T-helper 1 cell treated with Interleukin-12 subunit alpha and Interleukin-12 subunit beta and Interleukin-4 antibody, amounts not matched to agents 30 μg/mL and 1 μg/mL, for 36 hours (primary cell): Measurements from ENCODE around the gene SNAP25.

ENCODE experiments used
- H3K27ac Mint-ChIP-seq: one replicate; pipeline ENCODE4 v1.8.0; 2021; ENCODE audit warnings: mild to moderate bottlenecking, mixed read lengths
- H3K27me3 Mint-ChIP-seq: one replicate; pipeline ENCODE4 v1.8.0; 2021; ENCODE audit warnings: low read depth, mixed read lengths
- H3K36me3 Mint-ChIP-seq: one replicate; pipeline ENCODE4 v1.8.0; 2021; ENCODE audit warnings: low read depth, mixed read lengths
- H3K4me1 Mint-ChIP-seq: one replicate; pipeline ENCODE4 v1.8.0; 2021; ENCODE audit warnings: low read depth, mixed read lengths
- H3K4me3 Mint-ChIP-seq: one replicate; pipeline ENCODE4 v1.8.0; 2021; ENCODE audit warnings: mild to moderate bottlenecking, moderate library complexity, mixed read lengths
- H3K9me3 Mint-ChIP-seq: one replicate; pipeline ENCODE4 v1.8.0; 2021; ENCODE audit warnings: mixed read lengths

SNAP25 gene

GRCh38 chr20:10332656-10333415 is 114.2 kb downstream of the SNAP25 start:
- H3K4me1 Mint-ChIP-seq = no peaks in the 10 kb centered on the region
- H3K27ac Mint-ChIP-seq = no peak overlapping the region
- H3K4me3 Mint-ChIP-seq = no peak overlapping the region
- H3K36me3 Mint-ChIP-seq = no peaks in the 10 kb centered on the region
- peaks cover 5% of the 10 kb centered on the region for H3K9me3 Mint-ChIP-seq
- peaks cover 17% of the 10 kb centered on the region for H3K27me3 Mint-ChIP-seq

GRCh38 chr20:10336959-10337729 is 118.5 kb downstream of the SNAP25 start:
- H3K27me3 Mint-ChIP-seq = peaks cover 9% of the 10 kb centered on the region
- no peak overlapping the region for H3K4me3 Mint-ChIP-seq
- no peak overlapping the region for H3K27ac Mint-ChIP-seq
- H3K36me3 Mint-ChIP-seq = no peaks in the 10 kb centered on the region
- H3K9me3 Mint-ChIP-seq = peaks cover 5% of the 10 kb centered on the region
- no peaks in the 10 kb centered on the region for H3K4me1 Mint-ChIP-seq

- Mint-ChIP-seq H3K36me3 (no peaks in the 10 kb centered on the region), H3K9me3 (peaks cover 5% of the 10 kb centered on the region), H3K27me3 (peaks cover 4% of the 10 kb centered on the region), H3K27ac (no peak overlapping the region), H3K4me3 (no peak overlapping the region), H3K4me1 (no peaks in the 10 kb centered on the region)
Observed at GRCh38 chr20:10338426-10339180, 120.0 kb downstream of the SNAP25 start.

- H3K4me3 Mint-ChIP-seq = no peak overlapping the region
- no peaks in the 10 kb centered on the region for H3K36me3 Mint-ChIP-seq
- no peak overlapping the region for H3K27ac Mint-ChIP-seq
- peaks cover 5% of the 10 kb centered on the region for H3K9me3 Mint-ChIP-seq
- peaks cover 4% of the 10 kb centered on the region for H3K27me3 Mint-ChIP-seq
- no peaks in the 10 kb centered on the region for H3K4me1 Mint-ChIP-seq
Observed at GRCh38 chr20:10339609-10340008, 121.0 kb downstream of the SNAP25 start.

GRCh38 chr20:10342152-10342551 is 123.5 kb downstream of the SNAP25 start:
- no peaks in the 10 kb centered on the region for H3K27me3 Mint-ChIP-seq
- no peak overlapping the region for H3K4me3 Mint-ChIP-seq
- H3K36me3 Mint-ChIP-seq = no peaks in the 10 kb centered on the region
- H3K9me3 Mint-ChIP-seq = no peaks in the 10 kb centered on the region
- H3K4me1 Mint-ChIP-seq = no peaks in the 10 kb centered on the region
- H3K27ac Mint-ChIP-seq = no peak overlapping the region

- Mint-ChIP-seq H3K27ac (no peak overlapping the region), H3K4me3 (no peak overlapping the region), H3K27me3 (no peaks in the 10 kb centered on the region), H3K36me3 (peaks cover 2% of the 10 kb centered on the region), H3K9me3 (no peaks in the 10 kb centered on the region), H3K4me1 (no peaks in the 10 kb centered on the region)
Observed at GRCh38 chr20:10344953-10345352, 126.3 kb downstream of the SNAP25 start.

- Mint-ChIP-seq H3K36me3 (peaks cover 9% of the 10 kb centered on the region), H3K4me3 (no peak overlapping the region), H3K27me3 (no peaks in the 10 kb centered on the region), H3K9me3 (peaks cover 5% of the 10 kb centered on the region), H3K27ac (no peak overlapping the region), H3K4me1 (peaks cover 12% of the 10 kb centered on the region)
Observed at GRCh38 chr20:10347086-10347880, 128.7 kb downstream of the SNAP25 start.

- peaks cover 13% of the 10 kb centered on the region for H3K4me1 Mint-ChIP-seq
- no peak overlapping the region for H3K4me3 Mint-ChIP-seq
- H3K27me3 Mint-ChIP-seq = no peaks in the 10 kb centered on the region
- peaks cover 11% of the 10 kb centered on the region for H3K36me3 Mint-ChIP-seq
- no peak overlapping the region for H3K27ac Mint-ChIP-seq
- peaks cover 5% of the 10 kb centered on the region for H3K9me3 Mint-ChIP-seq
Observed at GRCh38 chr20:10349118-10349517, 130.5 kb downstream of the SNAP25 start.

- Mint-ChIP-seq H3K27me3 (no peaks in the 10 kb centered on the region), H3K27ac (peak overlapping the region; percentile 84), H3K4me1 (peaks cover 13% of the 10 kb centered on the region), H3K36me3 (peaks cover 11% of the 10 kb centered on the region), H3K4me3 (peak overlapping the region; percentile 21), H3K9me3 (peaks cover 5% of the 10 kb centered on the region)
Observed at GRCh38 chr20:10350188-10350842, 131.7 kb downstream of the SNAP25 start.

- Mint-ChIP-seq H3K36me3 (peaks cover 11% of the 10 kb centered on the region), H3K27ac (no peak overlapping the region), H3K27me3 (no peaks in the 10 kb centered on the region), H3K4me3 (no peak overlapping the region), H3K9me3 (peaks cover 5% of the 10 kb centered on the region), H3K4me1 (peaks cover 13% of the 10 kb centered on the region)
Observed at GRCh38 chr20:10352934-10353824, 134.5 kb downstream of the SNAP25 start.

GRCh38 chr20:10356628-10357027 is 138.0 kb downstream of the SNAP25 start:
- H3K27me3 Mint-ChIP-seq = peaks cover 8% of the 10 kb centered on the region
- no peaks in the 10 kb centered on the region for H3K9me3 Mint-ChIP-seq
- H3K36me3 Mint-ChIP-seq = peaks cover 2% of the 10 kb centered on the region
- no peak overlapping the region for H3K27ac Mint-ChIP-seq
- H3K4me1 Mint-ChIP-seq = peaks cover 1% of the 10 kb centered on the region
- no peak overlapping the region for H3K4me3 Mint-ChIP-seq
